Dermis microvascular lymphatic vessel endothelial cell (primary cell): ENCODE measurements around the gene CRYBB1. TPM values are rescaled to one million over a fixed set of nuclear protein-coding genes. Genes with fewer than 3 reads are reported as not detected.

ENCODE experiments used
- DNase-seq, 2 donors: peaks; one replicate each; pipeline versions ENCODE4 v3.0.0 to v3.0.0-alpha.2; 2010; ENCODE audit warnings: low read depth in 2 of 2
- total RNA-seq: library from RNA; depleted of rRNA; stranded (reverse); fragments of >200 nt; gene quantifications from 2 replicates; pipeline ENCODE4 v1.2.1, GENCODE V29; 2014

Gene CRYBB1
- total RNA-seq, 1 donor from 2014 or later = 0.13 TPM

DNA sequence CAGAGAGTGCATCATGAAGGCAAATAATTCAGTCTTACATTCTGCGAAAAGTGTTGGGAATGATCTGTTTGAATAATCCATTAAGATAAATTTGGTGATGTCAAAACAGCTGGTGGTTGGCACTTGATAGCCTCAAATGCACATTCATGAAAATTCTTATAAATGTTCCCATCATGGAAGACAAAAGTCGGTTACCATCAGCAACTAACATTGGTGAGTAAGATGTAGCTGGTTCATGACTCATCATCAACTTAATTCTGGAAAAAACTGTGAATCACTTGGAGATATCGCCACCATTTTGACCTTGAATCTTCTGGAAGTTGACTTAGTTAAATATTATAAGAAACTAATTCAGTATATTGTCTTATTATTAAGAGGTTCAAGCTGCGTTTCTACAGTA lies 11.2 kb downstream of the CRYBB1 start:
- DNase-seq = peak in 1 of 2 donors; percentile 13

DNA sequence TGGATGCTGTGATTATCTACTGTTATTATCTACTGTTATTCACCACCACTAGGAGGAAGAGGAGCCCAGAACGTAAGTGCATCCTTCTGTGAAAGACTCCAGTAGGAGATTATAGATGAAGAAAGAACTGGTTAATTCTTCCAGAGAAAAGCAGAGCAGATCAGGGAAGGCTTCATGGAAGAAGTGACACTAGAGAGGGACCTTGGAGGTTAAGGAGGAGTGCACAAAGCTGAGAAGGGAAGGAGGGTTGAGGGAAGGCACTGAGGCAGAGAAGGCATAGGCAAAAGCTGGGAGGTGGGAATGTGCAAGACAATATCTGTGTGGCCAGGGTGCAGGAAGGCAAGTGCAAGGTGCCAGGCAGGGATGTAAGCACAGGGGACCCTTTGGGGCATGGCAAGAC lies 13.5 kb downstream of the CRYBB1 start:
- no peak for DNase-seq

DNA sequence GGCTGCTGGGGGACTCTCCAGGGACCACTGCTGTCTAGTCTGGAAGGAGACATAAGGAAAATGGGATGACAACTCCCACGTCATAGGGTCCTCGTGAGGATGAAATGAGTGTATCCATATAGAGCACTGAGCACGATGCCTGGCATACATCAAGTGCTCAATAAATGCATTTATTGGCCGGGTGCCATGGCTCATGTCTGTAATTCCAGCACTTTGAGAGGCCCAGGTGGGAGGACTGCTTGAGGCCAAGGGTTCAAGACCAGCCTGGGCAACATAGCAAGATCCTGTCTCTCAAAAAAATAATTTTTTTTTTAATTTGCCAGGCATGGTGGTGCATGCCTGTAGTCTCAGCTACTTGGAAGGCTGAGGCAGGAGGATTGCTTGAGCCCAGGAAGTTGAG lies 15.7 kb downstream of the CRYBB1 start:
- DNase-seq = no peak

DNA sequence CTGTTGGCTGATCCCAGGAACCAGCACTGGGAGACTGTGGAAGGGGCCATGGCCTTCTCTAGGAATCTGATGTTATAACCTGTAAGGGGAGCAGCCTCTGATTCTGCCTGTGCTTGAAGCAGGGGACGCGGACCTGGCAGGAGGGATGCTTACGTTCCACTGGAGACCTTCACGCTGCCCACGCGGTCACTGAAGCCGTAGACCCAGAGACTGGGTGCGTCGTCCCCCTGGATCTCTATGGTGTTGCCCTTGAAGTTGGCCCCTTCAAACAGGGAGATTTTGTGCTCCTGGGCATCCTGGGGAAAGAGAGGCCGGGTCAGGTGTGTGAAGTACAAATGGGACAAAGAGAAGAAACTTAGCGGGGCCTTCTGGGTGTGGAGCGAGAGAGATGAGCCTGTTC lies 16.1 kb downstream of the CRYBB1 start:
- no peak for DNase-seq

DNA sequence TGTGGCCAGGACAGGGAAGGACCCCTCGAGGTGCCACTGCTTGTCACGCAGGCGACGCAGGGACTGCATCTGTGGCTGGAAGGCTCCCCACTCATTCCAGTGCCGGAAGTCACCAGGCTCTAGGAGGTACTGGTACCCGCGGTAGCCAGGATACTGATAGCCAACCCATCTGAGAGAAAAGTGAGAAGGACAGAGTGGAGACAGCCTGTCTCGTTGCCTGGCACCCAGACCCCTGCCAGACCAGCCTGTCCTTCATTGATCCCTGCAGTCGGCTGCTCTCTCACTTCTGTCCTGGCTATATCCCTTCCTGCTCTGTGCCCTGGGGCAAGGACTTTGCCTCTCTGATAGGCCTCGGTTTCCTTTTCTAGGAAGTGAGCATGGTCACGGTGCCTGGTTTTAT lies 18.3 kb downstream of the CRYBB1 start:
- no peak for DNase-seq

DNA sequence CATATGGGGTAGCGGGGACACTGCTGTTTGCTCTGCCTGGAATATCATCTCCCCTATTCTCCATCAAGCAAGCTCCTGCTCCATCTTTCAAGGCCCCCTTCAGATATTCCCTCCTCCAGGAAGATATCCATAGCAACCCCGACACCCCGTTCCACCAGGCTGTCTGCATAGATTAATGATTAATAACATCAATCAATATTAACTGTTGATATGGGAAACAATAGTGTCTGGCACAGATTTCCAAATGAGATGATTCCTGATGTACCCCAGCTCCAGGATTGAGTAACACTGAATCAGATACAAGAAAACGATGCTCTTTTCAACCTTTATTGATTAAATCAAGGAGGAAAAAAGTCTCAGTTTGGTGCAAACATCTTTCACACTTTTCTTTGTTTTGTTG lies 20.3 kb downstream of the CRYBB1 start:
- DNase-seq = no peak

DNA sequence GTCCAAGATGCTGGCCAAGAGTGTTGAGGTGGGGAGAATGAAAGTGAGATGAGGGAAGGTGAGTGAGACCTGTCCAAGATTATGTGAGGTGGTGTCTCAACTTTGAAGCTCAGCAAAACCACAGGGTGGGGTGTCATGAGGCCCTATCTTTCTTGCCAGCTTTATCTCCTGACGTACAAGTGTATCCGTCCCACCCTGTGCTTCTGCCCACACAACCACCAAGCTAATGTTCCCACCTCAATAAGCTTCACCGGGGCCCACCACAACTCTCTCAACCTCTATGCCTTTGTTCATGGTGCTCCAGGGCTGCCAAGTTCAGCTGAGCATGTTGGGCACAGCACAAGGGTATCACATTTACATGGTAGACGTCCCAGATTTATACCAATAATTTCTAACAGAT lies 20.8 kb downstream of the CRYBB1 start:
- no peak for DNase-seq

DNA sequence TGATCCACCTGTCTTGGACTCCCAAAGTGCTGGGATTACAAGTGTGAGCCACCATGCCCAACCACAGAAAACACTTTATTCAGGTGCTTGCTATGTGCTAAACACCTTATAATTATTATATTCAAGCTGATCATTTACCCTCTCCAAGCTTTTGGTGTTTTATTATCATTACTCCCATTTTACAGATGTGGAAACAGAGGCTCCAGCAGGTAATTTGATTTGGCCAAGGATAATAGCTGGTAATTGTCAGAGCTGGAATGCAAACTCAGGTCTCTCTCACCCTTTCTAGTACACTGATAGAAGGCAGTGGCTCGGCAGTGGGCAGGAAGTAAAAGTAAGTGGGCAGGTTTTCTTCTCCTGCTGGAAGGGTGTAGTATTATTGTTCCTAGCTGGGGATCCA lies 24.1 kb downstream of the CRYBB1 start:
- no peak for DNase-seq

DNA sequence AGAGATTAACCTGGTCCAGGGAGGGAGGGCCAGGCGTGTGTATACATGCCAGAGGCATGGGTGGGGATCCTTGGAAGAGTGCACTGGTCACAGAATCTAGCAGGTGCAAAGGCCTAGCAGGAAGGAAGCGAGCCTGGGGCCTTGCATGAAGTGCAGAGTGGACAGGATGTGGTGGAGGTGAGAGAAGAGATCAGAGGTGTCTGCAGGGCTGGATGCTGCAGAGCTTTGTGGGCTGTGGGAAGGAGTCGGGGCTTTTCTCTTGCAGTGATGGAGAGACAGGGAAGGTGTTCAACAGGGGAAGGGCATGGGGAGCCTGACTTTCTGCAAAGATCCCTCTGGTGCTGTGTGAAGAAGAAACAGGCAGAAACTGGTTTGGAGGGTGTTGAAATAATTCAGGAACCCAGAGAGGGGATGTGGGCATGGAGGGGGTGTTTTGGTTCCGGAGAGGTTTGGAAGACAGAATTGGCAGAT lies 25.4 kb downstream of the CRYBB1 start:
- no peak for DNase-seq

DNA sequence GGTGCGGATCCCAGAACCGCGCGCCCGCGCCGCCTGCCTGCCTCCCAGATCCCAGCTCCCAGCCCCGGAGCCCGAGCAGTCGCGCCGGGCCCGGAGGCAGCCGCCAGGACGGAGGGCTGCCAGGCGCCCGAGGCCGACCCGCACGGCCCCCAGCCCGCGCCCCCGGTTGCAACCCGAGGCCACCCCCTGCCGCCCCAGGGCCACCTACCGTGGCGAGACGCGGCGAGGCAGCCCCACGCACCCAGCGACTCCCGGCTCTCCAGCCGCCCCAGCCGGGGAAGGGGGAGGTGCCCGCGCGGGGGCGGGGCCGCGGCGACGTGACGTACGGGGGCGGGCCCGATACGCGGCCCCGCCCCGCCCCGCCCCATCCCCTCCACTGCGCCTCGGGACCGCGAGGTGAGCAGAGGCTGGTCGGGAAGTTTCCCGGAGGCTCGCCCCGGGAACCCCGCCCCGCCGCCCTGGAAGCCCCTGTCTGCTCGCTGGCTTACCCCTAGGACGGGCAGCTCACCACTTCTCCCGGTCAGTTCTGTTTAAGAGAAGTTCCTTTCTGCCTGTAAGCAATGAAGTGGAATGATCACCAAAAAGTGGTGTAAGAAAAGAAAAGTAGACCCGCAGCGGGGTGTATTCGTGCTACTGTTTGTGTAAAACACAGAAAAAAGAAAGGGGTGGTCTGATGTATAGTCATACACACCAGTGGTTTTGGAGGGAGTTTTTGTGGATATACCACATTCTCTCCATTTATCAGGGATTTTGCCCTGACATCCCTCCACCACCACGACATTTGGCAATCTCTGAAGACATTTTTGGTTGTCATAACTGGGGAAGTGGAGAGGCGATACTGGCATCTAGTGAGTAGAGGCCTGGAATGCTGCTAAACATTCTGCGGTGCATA lies 27.7 kb downstream of the CRYBB1 start, which contains the start of gene TPST2:
Gene TPST2, minus strand, starts transcription at position 288 of the 892 bp plus-strand sequence. CDS start 48,502 bp downstream, outside the sequence.
- peak; percentile 43 to 78 for DNase-seq

DNA sequence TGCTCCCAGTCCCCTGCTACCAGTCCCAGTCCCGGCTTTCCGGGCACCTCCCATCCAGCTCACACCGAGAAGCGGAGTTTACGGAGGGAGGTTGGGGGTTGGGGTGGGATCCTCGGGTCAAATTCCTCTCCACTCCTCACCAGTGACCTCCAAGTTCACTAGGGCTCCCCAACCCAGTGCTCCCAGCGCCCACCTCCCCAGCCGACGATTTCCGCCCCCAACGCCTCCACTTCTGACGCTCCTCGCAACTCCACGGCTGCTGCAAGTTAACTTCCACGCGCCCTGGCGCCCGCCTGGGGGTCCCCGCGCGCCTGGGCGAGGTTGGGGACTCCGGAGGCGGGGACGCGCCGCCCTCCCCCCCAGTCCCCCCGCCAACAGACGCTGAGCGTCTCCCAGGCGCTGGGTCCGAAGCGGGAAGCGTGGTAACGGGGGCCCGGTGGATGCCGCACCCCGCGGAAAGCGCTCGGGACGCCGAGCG lies 28.4 kb downstream of the CRYBB1 start:
- peak in 1 of 2 donors; percentile 46 for DNase-seq

DNA sequence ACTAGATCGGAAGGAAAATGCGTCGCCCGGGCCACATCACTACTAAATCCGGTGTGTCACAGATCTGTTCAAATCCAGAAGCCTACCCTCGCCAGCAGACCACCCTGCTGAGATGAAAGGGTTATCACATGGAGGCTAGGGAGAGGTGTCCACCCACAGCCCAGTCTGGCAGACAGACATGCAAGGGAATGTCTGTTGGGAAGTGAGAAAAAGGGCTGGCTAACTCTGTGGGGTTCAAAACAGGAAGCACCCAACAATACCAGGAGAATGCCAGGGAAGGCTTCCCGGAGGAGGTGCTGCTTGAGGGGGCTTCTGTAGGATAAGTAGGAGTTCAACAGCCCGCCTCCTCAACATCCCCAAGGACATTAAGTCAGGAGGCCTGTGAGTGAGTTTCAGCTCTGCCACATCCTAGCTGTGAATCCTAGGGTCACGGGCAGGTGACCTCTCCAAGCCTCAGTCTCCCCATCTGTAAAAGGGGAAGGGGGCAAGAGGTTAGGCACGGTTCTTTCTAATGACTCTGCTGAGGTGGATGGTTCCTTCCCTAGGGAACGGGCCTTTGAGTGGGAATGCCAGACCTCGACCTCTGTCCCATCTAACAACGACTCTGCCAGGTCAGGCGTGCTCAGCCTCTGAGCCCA lies 29.0 kb downstream of the CRYBB1 start:
- DNase-seq = no peak

DNA sequence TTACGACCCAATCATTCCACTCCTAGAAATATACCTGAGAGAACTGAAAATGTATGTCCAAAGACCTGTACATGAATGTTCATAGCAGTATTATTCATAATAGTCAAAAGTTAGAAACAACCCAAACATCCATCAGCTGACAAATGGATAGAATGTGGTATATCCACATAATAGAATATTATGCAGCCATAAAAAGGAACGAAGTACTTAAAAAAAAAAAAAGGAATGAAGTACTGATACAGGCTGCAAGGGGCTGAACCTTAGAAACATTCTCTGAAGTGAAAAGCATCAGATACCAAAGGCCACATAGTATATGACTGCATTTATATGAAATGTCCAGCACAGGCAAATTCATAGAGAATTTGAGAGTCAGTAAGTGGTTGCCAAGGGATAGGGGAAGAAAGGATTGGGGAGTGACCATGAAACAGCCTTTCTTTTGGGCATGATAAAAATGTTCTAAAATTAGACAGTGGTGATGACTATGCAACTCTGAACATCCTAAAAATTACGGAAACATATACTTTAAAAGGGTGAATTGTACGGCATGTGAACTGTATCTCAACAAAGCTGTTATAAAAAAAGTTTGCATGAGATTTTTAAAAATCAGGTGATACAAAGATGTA lies 29.7 kb downstream of the CRYBB1 start:
- DNase-seq = no peak

DNA sequence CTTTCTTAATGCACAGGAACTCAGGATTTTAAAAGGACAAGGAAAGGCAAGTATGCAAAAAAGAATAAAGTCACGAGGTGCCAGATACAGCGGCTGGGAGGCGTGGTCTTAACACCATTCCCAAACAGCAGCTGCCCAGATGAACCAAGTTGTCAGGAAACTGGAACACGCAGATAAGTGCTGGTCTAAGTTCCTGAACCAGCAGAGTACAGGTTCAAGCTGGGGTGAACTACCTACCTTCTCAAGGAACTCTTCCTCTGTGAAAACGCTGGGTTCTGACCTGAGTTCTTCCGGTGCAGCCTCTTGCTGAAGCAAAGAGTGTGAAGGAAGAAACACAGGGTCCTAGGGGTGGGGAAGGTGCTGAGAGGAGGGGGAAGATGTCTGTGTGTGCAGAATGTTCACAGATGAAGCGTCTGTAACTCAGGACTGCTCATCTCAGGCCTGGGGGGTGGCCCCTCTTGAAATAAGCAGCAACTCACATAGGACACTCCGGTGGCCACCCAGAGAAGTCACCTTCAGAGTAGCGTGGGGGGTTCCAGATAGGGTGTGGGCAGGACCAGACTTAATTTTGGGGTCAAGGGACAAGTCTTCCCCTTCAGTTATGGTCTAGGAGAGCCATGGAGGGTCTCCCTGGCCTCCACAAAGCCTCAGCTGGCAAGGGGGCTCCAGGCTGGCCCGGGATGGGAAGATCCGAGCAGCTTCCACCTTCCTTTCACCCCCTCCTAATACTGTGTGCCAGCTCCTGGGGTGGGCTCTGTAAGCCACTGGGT lies 31.1 kb downstream of the CRYBB1 start:
- peak; percentile 47 to 91 for DNase-seq

DNA sequence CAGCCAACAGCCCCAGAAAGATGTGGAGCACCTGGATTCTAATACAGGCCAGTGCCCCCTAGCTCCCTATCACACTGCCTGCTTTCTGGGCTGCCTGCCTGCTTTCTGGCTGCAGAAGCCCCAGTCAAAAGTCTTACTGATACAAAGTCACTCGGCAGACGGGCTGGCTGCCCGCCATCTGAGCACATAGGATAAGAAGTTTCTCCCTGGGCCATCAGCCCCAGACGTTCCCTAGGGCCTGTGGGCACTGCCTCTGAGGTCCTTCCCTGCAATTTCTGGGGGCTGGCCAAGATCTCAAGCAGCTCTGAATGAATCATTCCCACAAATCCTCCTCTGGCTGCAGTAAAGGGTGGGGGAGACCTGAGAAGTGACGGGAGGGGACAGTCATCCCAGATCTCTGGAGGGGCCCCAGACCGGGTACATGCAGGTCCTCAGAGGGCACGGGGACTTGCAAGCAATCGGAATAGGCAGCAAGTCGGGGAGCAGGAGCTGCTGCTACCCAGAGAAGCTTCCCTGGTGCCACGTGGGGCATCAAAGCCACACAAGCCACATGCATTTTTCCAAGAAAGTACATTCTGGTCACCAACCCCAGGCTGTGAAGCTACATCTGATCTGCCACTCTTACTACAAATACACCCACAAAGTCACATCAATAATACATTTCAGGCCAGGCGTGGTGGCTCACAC lies 32.6 kb downstream of the CRYBB1 start:
- DNase-seq = peak in 1 of 2 donors; percentile 57

DNA sequence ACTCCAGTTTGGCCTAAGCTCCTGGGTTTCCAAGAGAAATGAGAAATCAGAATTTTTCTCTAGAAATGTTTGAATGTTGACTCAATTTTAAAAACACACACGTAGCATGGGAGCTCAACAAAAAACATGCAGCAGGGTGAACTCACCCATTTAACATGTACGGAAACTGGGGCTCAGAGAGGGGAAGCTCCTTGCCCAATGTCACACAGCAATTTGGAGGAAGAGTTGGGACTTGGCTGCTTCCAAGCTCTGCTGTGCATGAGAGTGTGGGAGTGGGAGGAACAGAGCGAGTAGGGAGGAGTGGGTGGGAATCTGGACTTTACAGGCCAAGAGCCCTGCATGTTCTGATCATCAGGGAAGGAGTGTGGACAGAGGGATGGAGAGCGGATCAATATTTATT lies 33.8 kb downstream of the CRYBB1 start:
- DNase-seq = no peak

DNA sequence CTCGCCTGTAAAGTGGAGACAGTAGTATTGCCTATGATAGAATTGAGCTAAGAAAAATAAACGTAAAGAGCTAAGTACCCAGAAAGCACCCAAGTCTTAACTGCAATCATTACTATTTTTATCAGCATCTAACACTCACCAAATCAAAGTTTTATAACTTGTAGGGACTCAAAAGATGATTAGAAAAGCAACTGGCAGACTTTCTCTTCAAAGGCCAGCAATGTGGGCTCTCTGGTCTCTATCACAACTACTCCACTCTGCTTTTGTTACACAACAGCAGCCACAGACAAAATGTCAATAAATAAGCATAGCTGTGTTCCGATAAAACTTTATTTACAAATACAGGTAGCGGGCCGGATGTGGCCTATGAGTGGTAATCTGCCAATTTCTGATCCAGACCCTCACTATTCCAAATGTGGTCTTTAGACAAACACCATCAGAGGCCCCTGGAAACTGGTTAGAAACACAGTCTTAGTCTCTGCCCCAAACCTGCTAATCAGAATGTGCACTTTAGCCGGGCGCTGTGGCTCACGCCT lies 36.1 kb downstream of the CRYBB1 start:
- no peak for DNase-seq

DNA sequence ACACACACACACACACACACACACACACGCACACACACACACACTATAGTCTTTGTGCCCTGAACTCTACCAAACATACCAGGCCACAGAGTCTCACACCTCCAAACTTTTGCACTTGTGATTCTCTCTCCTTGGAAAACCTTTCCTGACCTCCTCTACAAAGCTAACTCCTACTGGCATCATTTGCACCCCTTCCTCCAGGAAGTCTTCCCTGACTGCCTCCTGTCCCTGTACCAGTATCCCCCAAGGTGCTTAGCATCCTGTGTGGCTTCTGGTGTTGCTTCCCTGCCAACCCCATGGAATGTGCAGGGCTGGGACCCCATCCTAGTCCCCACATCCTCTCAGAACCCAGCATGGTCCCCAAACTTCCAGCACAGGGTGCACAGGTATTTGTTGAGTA lies 36.8 kb downstream of the CRYBB1 start:
- DNase-seq = no peak

DNA sequence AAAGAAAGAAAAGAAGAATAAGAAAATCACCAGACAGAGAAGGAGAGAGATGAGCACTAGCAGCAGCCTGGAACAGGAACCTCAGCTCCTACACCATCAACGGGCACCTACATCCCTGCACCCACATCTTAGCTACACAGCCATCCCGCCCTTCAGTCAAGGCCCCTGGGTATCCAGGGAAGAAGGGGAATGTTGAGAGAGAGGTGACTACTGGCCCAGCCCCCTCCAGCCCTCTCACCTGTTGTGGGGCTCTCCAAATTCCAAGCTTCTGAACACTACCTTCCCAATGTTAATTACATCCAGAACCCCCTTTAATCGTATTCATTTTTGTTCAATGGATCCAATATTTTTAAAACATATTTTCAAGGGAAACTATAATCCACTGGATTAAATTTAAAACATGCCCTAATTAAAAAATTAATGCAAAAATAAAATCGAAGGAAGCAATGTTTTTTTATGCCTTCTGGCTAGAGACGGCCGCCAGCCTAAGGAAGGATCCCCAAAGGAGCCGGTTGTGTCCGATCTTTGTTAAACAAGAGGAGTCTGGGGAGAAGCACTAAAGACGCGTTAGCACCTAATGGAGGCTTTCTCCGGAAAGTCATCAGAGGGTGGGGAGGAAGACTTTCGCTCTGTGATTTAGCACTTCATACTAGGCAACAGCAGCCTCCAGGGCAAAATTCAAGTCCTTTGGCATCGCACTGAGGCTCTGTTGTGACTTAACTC lies 37.4 kb downstream of the CRYBB1 start:
- no peak for DNase-seq
